Measurements from ENCODE around the gene OR13C4. TPM values are rescaled to one million over a fixed set of nuclear protein-coding genes. Genes with fewer than 3 reads are reported as not detected.

OR13C4 gene
- total RNA-seq, 1 experiment from 2014 or later = 0.24 TPM

- H3K27me3 Mint-ChIP-seq (ENCODE audit: low read depth) = no peaks in the 10 kb centered on the region
- no peak overlapping the region for H3K27ac Mint-ChIP-seq
- DNase-seq (ENCODE audit: low spot score) = no peak
- POLR2A ChIA-PET = interaction anchor here (0.5 kb wide), 1 partner anchor 184 kb away, joined by 6 read pairs; no protein-coding TSS in a partner anchor
- ATAC-seq = no peak
- H3K36me3 Mint-ChIP-seq = no peaks in the 10 kb centered on the region
- TF ChIP-seq, protein P1, sequence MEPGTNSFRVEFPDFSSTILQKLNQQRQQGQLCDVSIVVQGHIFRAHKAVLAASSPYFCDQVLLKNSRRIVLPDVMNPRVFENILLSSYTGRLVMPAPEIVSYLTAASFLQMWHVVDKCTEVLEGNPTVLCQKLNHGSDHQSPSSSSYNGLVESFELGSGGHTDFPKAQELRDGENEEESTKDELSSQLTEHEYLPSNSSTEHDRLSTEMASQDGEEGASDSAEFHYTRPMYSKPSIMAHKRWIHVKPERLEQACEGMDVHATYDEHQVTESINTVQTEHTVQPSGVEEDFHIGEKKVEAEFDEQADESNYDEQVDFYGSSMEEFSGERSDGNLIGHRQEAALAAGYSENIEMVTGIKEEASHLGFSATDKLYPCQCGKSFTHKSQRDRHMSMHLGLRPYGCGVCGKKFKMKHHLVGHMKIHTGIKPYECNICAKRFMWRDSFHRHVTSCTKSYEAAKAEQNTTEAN (CRISPR knock-in tag; IDR thresholded peaks at IDR 0.05) = no peak
- TF ChIP-seq KAT7 (CRISPR knock-in tag; IDR thresholded peaks at IDR 0.05; ENCODE audit: borderline replicate concordance) = no peak
- TF ChIP-seq, protein P2, sequence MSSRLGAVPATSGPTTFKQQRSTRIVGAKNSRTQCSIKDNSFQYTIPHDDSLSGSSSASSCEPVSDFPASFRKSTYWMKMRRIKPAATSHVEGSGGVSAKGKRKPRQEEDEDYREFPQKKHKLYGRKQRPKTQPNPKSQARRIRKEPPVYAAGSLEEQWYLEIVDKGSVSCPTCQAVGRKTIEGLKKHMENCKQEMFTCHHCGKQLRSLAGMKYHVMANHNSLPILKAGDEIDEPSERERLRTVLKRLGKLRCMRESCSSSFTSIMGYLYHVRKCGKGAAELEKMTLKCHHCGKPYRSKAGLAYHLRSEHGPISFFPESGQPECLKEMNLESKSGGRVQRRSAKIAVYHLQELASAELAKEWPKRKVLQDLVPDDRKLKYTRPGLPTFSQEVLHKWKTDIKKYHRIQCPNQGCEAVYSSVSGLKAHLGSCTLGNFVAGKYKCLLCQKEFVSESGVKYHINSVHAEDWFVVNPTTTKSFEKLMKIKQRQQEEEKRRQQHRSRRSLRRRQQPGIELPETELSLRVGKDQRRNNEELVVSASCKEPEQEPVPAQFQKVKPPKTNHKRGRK (CRISPR knock-in tag; IDR thresholded peaks at IDR 0.05; ENCODE audit: borderline replicate concordance) = no peak
- no peak for TF ChIP-seq MYBL2 (CRISPR knock-in tag; IDR thresholded peaks at IDR 0.05)
- no peak for TF ChIP-seq TP53 (CRISPR knock-in tag; IDR thresholded peaks at IDR 0.05)
- no peak for TF ChIP-seq TEAD1 (CRISPR knock-in tag; IDR thresholded peaks at IDR 0.05)
- TF ChIP-seq ZNF121 (CRISPR knock-in tag; IDR thresholded peaks at IDR 0.05) = no peak
- TF ChIP-seq CDX4 (CRISPR knock-in tag; IDR thresholded peaks at IDR 0.05; ENCODE audit: borderline replicate concordance) = no peak
- TF ChIP-seq MXD4 (CRISPR knock-in tag; IDR thresholded peaks at IDR 0.05; ENCODE audit: borderline replicate concordance) = no peak
- TF ChIP-seq NR3C1 (CRISPR knock-in tag; conservative IDR thresholded peaks at IDR 0.05; ENCODE audit: low read depth) = no peak
- TF ChIP-seq NFATC4 (CRISPR knock-in tag; IDR thresholded peaks at IDR 0.05) = no peak
- no peak for TF ChIP-seq FOXK1 (CRISPR knock-in tag; IDR thresholded peaks at IDR 0.05)
- CTCF ChIA-PET = no interaction called here
- H3K9me3 Mint-ChIP-seq = no peaks in the 10 kb centered on the region
- no peaks in the 10 kb centered on the region for H3K4me1 Mint-ChIP-seq
- no peak overlapping the region for H3K4me3 Mint-ChIP-seq
Measured at GRCh38 chr9:104482921-104483570, 44.0 kb downstream of the OR13C4 start.

Other genes with a start within 250 kb of the OR13C4 start
- gene OR13F1, start 22.9 kb downstream of the OR13C4 start, total RNA-seq (2021) = not detected in 3 replicates
- gene OR13C3, start 9.6 kb upstream of the OR13C4 start, total RNA-seq (2021) = not detected in 3 replicates
- not detected in 3 replicates for gene OR13C8, start 42.0 kb upstream of the OR13C4 start, total RNA-seq (2021)
- not detected in 3 replicates for gene OR13C5, start 72.2 kb upstream of the OR13C4 start, total RNA-seq (2021)
- gene OR13C2, start 78.4 kb upstream of the OR13C4 start, total RNA-seq (2021) = not detected in 3 replicates
- not detected in 3 replicates for gene OR13C9, start 91.0 kb upstream of the OR13C4 start, total RNA-seq (2021)
- gene OR13D1, start 167.3 kb upstream of the OR13C4 start, total RNA-seq (2021) = not detected in 3 replicates
- 7.2 to 10.3 TPM (median 10.3 TPM) in 3 replicates for gene NIPSNAP3A, start 220.5 kb upstream of the OR13C4 start, total RNA-seq (2021)
- gene NIPSNAP3B, start 236.9 kb upstream of the OR13C4 start, total RNA-seq (2021) = 0.30 to 0.55 TPM (median 0.31 TPM) in 3 replicates

All from WTC11 (cell line).